Measurements from ENCODE around the gene FGD4.
"Not testable (repeated sequence)": the region's sequence is repeated elsewhere in the genome, so short reads cannot be mapped to it uniquely, and the experiment has no call there.

FGD4 gene

GRCh38 chr12:32532422-32532821, 133.1 kb downstream of the FGD4 start:
- no peak for DNase-seq

- no peak for DNase-seq
These were observed 133.6 kb downstream of the FGD4 start for GRCh38 chr12:32532951-32533350.

DNA sequence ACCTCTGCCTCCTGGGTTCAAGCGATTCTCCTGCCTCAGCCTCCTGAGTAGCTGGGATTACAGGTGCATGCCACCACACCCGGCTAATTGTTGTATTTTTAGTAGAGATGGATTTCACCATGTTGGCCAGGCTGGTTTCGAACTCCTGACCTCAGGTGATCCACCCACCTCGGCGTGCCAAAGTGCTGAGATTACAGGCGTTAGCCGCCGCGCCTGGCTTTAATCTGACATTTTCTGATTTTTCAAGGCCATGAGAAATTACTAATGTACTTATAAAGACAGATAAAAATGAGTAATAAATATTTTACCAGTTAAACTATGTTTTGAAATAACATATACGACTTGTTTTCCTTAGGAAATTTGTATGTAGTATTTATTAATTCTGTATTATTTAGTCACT, 134.1 kb downstream of the FGD4 start:
- not testable (repeated sequence) for DNase-seq

- peak in 1 of 2 donors; percentile 8 for DNase-seq
These were observed 134.7 kb downstream of the FGD4 start for GRCh38 chr12:32533971-32534590.

- DNase-seq, result no peak
These were observed 135.3 kb downstream of the FGD4 start for GRCh38 chr12:32534698-32535097.

GRCh38 chr12:32535288-32535999, 136.1 kb downstream of the FGD4 start:
- DNase-seq, result peak in 1 of 2 donors; percentile 24

DNA sequence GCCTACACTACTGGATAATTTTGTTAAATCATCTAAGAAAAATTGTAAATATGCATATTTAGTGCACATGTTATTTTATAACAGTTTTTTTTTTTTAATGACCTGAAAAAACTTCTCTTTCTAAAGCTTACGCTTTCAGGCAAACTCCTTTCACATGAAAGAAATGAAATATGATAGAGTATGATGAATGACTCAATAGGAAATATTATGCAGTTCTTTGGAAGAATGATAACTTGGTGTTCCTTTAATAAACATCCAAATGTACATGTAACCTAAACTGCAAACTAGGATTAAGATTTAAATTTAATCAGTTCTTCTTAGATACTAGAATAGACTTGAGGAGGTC, 136.6 kb downstream of the FGD4 start:
- no peak for DNase-seq

GRCh38 chr12:32541754-32542374, 142.5 kb downstream of the FGD4 start:
- no peak for DNase-seq

DNA sequence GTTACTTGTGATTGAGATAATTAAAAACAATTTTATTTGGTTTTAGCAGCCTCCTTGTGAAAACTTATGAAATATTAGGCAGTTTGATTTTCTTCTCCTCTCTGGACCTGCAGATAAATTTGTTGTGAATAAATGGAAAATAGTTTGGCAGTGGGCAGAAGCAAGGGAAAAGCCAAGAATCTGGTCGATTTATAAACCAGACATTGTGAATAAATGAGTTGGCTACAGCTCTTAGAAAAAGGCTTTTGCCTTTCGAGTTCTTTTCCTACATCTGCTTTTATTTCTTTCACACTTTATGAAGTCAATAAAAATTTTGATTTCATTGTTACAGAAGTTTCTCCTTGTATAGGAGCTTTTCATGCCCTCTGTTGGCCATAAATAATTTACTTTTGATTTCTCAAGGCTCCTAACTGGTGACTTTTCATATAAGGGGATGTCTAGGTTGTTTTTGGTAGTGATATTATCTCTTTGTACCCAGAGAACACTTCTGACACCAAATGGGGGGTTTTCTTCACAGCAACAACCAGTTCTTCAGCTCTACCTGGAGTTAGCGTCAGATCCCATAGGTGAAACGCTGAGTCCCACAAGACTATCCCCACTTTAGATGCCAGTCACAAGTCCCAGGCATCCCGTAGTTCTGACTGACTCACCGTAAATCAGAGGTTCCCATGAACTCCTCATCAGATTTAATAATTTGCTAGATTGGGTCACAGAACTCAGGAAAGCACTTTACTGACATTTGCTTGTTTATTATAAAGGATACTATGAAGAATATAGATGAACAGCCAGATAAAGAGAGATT, 143.3 kb downstream of the FGD4 start:
- DNase-seq, result no peak

DNA sequence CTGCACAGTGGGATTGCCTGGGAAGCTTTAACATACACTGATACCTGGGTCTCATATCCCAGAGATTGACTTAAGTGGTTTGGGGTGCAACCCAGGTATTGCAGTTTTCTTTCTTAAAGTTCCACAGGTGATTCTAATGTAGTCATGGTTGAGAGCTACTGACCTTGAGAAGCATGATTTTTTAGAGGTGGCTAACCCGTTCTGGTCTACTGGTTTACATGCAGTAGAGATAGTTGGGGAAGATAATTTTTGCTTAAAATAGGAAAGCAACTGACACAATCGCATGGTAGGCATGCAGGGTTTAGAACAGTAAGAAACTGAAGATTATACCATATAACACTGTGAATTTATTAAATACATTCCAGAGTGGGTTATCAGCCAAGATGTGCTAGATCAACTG, 145.5 kb downstream of the FGD4 start:
- DNase-seq, result no peak

- DNase-seq, result no peak
These were observed 146.1 kb downstream of the FGD4 start for GRCh38 chr12:32545413-32545980.

DNA sequence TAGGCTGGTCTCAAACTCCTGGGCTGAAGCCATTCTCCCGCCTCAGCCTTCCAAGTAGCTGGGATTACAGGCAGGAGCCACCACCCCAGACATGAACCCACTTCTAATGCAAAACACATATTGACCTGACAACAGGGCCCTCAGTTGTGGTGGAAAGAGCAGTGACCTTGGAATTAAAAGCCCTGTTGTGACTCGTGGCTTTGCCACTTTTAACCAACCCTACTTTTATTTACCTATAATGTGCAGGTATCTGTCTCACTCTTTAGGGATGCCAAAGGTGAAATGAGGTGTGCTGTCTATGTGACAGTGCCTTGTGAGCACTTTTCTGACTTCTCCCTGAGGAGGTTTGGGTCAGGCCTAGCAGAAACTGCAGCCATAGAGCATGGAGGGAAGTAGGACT, 146.9 kb downstream of the FGD4 start:
- DNase-seq, result no peak

DNA sequence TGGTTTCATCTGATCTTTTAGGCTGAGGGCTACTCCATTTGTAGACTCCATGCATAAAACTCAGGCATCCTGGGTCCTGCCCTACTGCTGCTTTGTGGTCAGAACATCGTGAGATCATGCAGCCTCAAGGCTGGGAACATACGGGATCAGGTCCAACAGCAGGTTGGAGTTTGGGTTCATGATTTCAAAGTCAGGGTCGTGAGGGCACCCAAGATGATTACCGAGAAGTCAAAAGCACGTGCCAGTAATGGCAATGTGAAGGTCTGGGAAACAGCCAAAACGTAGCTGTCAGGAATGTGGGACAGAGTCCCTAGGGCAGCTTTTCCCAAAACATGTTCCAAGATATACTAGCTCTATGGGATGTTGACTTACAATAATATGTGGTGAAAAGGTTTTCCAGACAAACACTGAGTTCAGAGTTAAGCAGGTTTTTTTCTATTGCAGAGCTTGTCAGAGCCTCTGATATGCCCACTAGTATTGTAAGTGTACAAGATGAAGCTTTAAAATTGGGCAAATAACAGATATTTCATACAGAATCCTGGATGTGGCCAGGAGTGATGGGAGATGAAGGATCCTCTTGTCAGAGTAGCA, 149.4 kb downstream of the FGD4 start:
- no peak for DNase-seq

- no peak for DNase-seq
These were observed 150.3 kb downstream of the FGD4 start for GRCh38 chr12:32549675-32550079.

DNA sequence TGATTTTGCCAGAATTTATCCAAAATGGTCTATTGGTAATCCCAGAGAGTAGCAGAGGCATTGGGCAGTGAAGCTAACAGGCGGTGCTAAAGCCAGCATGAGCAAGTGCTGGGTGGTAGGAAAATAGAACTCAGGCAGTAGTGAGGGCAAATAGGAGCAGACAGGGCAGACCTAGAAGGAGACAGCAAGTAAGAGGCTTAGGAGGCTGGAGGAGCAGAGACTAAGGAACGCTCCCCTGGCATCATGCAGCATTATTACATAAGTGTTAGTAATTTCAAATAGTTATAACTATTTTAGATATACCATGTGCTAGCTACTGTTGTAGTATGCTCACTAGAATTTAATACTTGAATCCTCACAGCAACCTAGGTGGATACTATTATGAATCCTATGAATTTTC, 151.7 kb downstream of the FGD4 start:
- DNase-seq, result no peak

GRCh38 chr12:32558903-32559302, 159.5 kb downstream of the FGD4 start:
- DNase-seq, result no peak

DNA sequence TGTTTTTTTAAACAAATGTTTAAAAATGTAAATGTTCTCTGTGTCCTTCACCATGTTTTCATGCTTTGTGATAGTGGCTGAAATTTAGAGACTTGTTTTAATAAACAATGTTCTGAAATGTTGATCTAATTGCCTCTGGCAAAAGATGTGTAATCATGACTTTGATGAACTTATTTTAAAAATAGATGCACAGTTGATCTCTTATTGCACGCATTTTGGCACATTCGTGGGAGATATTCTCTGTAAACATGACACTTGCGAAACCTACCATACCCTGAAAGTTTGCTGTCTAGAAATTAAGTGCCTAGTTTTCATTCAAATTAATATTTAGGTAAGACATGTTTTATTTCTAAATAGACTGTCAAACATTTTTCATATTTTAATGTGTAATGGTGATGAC, 160.1 kb downstream of the FGD4 start:
- DNase-seq, result no peak

DNA sequence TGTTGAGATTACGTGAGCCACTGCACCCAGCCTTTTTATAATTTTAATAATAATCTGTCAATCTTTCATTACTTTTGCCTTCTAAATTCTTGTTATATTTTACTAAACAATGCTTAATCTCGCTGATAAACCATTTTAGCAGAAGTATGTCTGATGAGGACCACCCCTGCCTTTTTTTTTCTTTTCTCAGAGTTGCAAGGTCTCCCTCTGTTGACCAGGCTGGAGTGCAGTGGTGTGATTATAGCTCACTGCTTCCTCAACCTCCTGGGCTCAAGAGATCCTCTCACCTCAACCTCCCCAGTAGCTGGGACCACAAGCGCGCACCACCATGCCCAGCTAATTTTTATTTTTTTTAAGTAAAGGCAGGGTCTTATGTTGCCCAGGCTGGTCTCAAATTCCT, 161.2 kb downstream of the FGD4 start:
- no peak for DNase-seq

- no peak for DNase-seq
These were observed 162.6 kb downstream of the FGD4 start for GRCh38 chr12:32561931-32562341.

GRCh38 chr12:32562413-32562812, 163.1 kb downstream of the FGD4 start:
- not testable (repeated sequence) for DNase-seq

DNA sequence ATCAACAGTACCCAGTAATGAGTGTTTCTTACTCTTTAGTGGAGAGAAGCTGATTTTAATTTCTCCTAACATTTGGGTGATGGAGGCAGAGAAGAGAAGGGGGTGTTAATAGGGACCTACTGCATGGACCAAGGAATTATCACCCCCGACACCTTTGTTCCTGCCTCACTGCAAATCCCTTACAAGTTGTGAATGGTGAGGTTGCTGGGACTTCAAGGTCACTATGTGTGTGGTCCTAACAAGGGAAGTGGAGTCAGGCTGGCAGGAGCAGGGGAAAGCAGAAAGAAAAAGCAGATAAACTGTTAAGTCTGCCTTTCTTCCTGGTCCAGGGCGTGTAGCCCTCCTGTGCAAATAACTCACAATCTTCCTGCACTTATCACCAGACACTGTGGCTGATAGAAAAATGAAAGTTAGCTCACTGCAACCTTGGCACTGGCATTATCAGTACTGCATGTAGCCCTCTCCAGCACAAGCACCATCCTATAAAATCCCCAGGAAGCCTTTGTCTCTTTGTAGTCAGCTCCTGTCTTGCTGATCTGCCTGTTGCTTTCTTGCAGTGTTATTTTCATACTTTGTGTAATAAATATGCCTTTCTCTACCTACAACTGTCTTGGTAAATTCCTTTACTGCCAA, 167.4 kb downstream of the FGD4 start:
- no peak for DNase-seq

- DNase-seq, result no peak
These were observed 167.9 kb downstream of the FGD4 start for GRCh38 chr12:32567296-32567674.

Measured in CD4-positive, alpha-beta T cell treated with Interleukin-1 beta for 1 hour (primary cell).